ENCODE data around the gene ACTR3.

DNA sequence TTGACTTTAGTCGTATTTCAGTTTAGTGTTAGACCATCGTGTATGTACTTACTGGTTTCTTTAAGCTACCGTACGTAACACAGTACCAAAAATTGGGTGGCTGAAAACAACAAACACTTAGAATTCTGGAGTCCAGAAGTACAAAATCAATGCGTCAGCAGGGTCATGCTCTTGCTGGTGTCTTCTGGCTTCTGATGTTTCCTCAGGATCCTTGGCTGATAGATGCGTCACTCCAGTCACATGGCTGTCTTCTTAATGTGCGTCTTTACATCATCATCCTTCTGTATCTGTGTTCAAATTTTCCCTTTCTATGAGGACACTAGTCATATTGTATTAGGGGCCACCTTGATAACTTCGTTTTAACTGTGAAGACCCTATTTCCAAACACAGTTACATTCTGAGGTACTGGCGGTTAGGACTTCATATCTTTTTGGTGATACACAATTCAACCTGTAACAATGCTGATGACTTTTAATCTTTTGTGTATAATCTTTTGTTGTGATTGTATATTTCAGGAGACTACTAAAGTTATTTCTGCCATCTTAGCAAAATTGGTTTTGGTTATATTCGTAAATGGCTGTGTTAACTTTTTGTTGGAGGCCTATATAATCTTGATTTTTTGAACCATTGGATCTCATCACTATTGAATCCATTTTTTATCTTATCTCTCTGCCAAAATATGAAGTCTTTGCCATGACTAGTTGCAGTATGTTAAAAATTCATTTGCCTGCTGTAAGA, 25.4 kb downstream of the ACTR3 start:
- TF ChIP-seq, protein P1, sequence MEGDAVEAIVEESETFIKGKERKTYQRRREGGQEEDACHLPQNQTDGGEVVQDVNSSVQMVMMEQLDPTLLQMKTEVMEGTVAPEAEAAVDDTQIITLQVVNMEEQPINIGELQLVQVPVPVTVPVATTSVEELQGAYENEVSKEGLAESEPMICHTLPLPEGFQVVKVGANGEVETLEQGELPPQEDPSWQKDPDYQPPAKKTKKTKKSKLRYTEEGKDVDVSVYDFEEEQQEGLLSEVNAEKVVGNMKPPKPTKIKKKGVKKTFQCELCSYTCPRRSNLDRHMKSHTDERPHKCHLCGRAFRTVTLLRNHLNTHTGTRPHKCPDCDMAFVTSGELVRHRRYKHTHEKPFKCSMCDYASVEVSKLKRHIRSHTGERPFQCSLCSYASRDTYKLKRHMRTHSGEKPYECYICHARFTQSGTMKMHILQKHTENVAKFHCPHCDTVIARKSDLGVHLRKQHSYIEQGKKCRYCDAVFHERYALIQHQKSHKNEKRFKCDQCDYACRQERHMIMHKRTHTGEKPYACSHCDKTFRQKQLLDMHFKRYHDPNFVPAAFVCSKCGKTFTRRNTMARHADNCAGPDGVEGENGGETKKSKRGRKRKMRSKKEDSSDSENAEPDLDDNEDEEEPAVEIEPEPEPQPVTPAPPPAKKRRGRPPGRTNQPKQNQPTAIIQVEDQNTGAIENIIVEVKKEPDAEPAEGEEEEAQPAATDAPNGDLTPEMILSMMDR (IDR thresholded peaks at IDR 0.05 in 2 of 3, conservative IDR thresholded peaks at IDR 0.05 in 1 of 3; ENCODE audit: control insufficient read depth in 2 of 3, extremely low read depth in 1 of 3, insufficient read depth in 1 of 3, low read depth in 3 of 3, low read length in 3 of 3), result no peak
- TF ChIP-seq SREBF1 (IDR thresholded peaks at IDR 0.05; ENCODE audit: low read length) (no peak), YY1 (IDR thresholded peaks at IDR 0.05; ENCODE audit: low read depth, low read length) (no peak), FOXK2 (IDR thresholded peaks at IDR 0.05) (no peak), TAF1 (IDR thresholded peaks at IDR 0.05; ENCODE audit: borderline replicate concordance, low read depth, low read length) (no peak), STAT3 (IDR thresholded peaks at IDR 0.05; ENCODE audit: low read depth, low read length) (no peak), SUZ12 (IDR thresholded peaks at IDR 0.05; ENCODE audit: unreplicated experiment) (no peak), KAT2A (conservative IDR thresholded peaks at IDR 0.05; ENCODE audit: control insufficient read depth, low read depth, low read length) (no peak), POLR2A (IDR thresholded peaks at IDR 0.05; ENCODE audit: low read depth, low read length) (no peak), SRF (IDR thresholded peaks at IDR 0.05; ENCODE audit: low read depth in 2 of 2, low read length in 2 of 2) (no peak), GATAD2B (conservative IDR thresholded peaks at IDR 0.05; ENCODE audit: low read depth) (no peak), ZSCAN29 (IDR thresholded peaks at IDR 0.05) (no peak), ZNF217 (IDR thresholded peaks at IDR 0.05) (no peak), BRCA1 (IDR thresholded peaks at IDR 0.05; ENCODE audit: low read depth, low read length) (no peak)
